SK-N-SH (cell line): ENCODE data around the gene TUT7. TPM values are rescaled to one million over a fixed set of nuclear protein-coding genes. Genes with fewer than 3 reads are reported as not detected.

Source experiments
- CTCF ChIA-PET: fragments of 300-600, 350-600 bp; formaldehyde crosslinking; extraction: SDS; loops from one replicate; lab custom pipeline; 2021; lab: Yijun Ruan, JAX
- POLR2A ChIA-PET: fragments of 350-600 bp; sonication (Branson Sonifier 250); formaldehyde crosslinking; extraction: SDS; loops from one replicate; lab custom pipeline; 2020; ENCODE audit warnings: antibody characterized with exemption, inconsistent platforms; lab: Yijun Ruan, JAX
- DNase-seq: peaks from one replicate; pipeline ENCODE4 v3.0.0; 2012
- H2AFZ ChIP-seq: fragments of 200-600 bp; sonication (generic); 2 replicates; pipeline ENCODE4 v1.8.1; 2016; ENCODE audit warnings: antibody characterized with exemption, mild to moderate bottlenecking, low read depth
- H3F3A ChIP-seq: fragments of 200-600 bp; sonication (generic); replicated peaks from 2 replicates; pipeline ENCODE3; 2016; ENCODE audit warnings: antibody characterized with exemption, mild to moderate bottlenecking; ENCODE audit not compliant: insufficient read depth
- H3K27ac ChIP-seq, 2 experiments: fragments of 200-500 bp in 1 of 2; fragments of 200-600 bp in 1 of 2; sonication (Bioruptor generic) in 1 of 2; sonication (generic), shearing (Covaris generic) in 1 of 2; 2 replicates each; pipeline versions ENCODE4 v1.5.1 to v1.6.1; 2014 to 2016; ENCODE audit warnings: low read depth in 2 of 2, inconsistent platforms in 1 of 2, low read length in 1 of 2, mild to moderate bottlenecking in 1 of 2, mixed read lengths in 1 of 2
- H3K27me3 ChIP-seq: fragments of 200-600 bp; sonication (generic), shearing (Covaris generic); 2 replicates; pipeline ENCODE4 v1.6.1; 2016; ENCODE audit warnings: mixed run types; ENCODE audit not compliant: insufficient read depth
- H3K36me3 ChIP-seq, 2 experiments: fragments of 200-500 bp in 1 of 2; fragments of 200-600 bp in 1 of 2; sonication (Bioruptor generic) in 1 of 2; sonication (generic) in 1 of 2; replicated peaks in 1 of 2; 2 replicates each; pipeline versions ENCODE3 to v1.5.1; 2014 to 2016; ENCODE audit warnings: low read length in 1 of 2, mild to moderate bottlenecking in 1 of 2; ENCODE audit not compliant: insufficient read depth in 2 of 2, control insufficient read depth in 1 of 2
- H3K4me1 ChIP-seq, 2 experiments: fragments of 200-500 bp in 1 of 2; fragments of 200-600 bp in 1 of 2; sonication (Bioruptor generic) in 1 of 2; sonication (generic), shearing (Covaris generic) in 1 of 2; 2 replicates each; pipeline versions ENCODE4 v1.5.1 to v1.6.1; 2014 to 2016; ENCODE audit warnings: low read depth in 1 of 2, low read length in 1 of 2, mixed run types in 1 of 2; ENCODE audit not compliant: insufficient read depth in 2 of 2, control insufficient read depth in 1 of 2
- H3K4me2 ChIP-seq: fragments of 200-600 bp; sonication (generic), shearing (Covaris generic); 2 replicates; pipeline ENCODE4 v1.6.1; 2017; ENCODE audit warnings: mixed run types
- H3K4me3 ChIP-seq, 2 experiments: fragments of 200-500 bp in 1 of 2; fragments of 200-600 bp in 1 of 2; sonication (Bioruptor generic) in 1 of 2; sonication (generic), shearing (Covaris generic) in 1 of 2; 2 replicates each; pipeline versions ENCODE4 v1.5.1 to v1.8.1; 2014 to 2016; ENCODE audit warnings: low read depth in 2 of 2, inconsistent platforms in 1 of 2, low read length in 1 of 2, mild to moderate bottlenecking in 1 of 2, mixed read lengths in 1 of 2, moderate library complexity in 1 of 2
- H3K79me2 ChIP-seq: fragments of 200-600 bp; sonication (generic); 2 replicates; pipeline ENCODE4 v1.8.1; 2017; ENCODE audit warnings: mild to moderate bottlenecking; ENCODE audit not compliant: insufficient read depth
- H3K9ac ChIP-seq: fragments of 200-600 bp; sonication (generic); 2 replicates; pipeline ENCODE4 v1.6.1; 2017; ENCODE audit warnings: mixed run types
- H3K9me2 ChIP-seq: fragments of 200-600 bp; sonication (generic); 2 replicates; pipeline ENCODE4 v1.6.1; 2017; ENCODE audit warnings: mixed run types
- H3K9me3 ChIP-seq: fragments of 200-600 bp; sonication (generic); 2 replicates; pipeline ENCODE4 v1.6.1; 2017; ENCODE audit warnings: mixed run types, mild to moderate bottlenecking, moderate library complexity
- H4K20me1 ChIP-seq: fragments of 200-600 bp; sonication (generic); 2 replicates; pipeline ENCODE4 v1.6.1; 2017; ENCODE audit warnings: mild to moderate bottlenecking, mixed run types; ENCODE audit not compliant: insufficient read depth
- CHD2 ChIP-seq: fragments of 150-350 bp; IDR thresholded peaks from 2 replicates; pipeline ENCODE4 v1.6.1; 2018; ENCODE audit warnings: low read length; ENCODE audit not compliant: partially characterized antibody
- FOSL2 ChIP-seq: IDR thresholded peaks from 2 replicates; pipeline ENCODE4 v1.4.0; 2012; ENCODE audit warnings: low read depth, mild to moderate bottlenecking, moderate library complexity, borderline replicate concordance
- FOXM1 ChIP-seq: IDR thresholded peaks from 2 replicates; pipeline ENCODE4 v1.4.0; 2012; ENCODE audit warnings: low read depth, mild to moderate bottlenecking
- IRF3 ChIP-seq: fragments of 150-350 bp; IDR thresholded peaks from 2 replicates; pipeline ENCODE4 v1.6.1; 2016; ENCODE audit warnings: mild to moderate bottlenecking, low read depth, low read length
- JUND ChIP-seq: IDR thresholded peaks from 2 replicates; pipeline ENCODE4 v1.4.0; 2012
- MAX ChIP-seq: IDR thresholded peaks from 2 replicates; pipeline ENCODE4 v1.4.0; 2012; ENCODE audit warnings: low read depth
- MXI1 ChIP-seq: IDR thresholded peaks from 2 replicates; pipeline ENCODE4 v1.6.1; 2012; ENCODE audit warnings: mild to moderate bottlenecking, low read depth, low read length, improper control_type of control experiment
- NRF1 ChIP-seq: IDR thresholded peaks from 2 replicates; pipeline ENCODE4 v1.6.1; 2012; ENCODE audit warnings: low read depth, mild to moderate bottlenecking, low read length
- POLR2AphosphoS5 ChIP-seq: IDR thresholded peaks from 2 replicates; pipeline ENCODE4 v1.6.1; 2012; ENCODE audit warnings: low read depth, low read length
- RCOR1 ChIP-seq: fragments of 150-350 bp; IDR thresholded peaks from 2 replicates; pipeline ENCODE4 v1.6.1; 2017; ENCODE audit warnings: antibody characterized with exemption, low read length
- REST ChIP-seq: IDR thresholded peaks from 2 replicates; pipeline ENCODE4 v1.6.1; 2012; ENCODE audit warnings: mild to moderate bottlenecking, low read depth, low read length, moderate library complexity
- RXRA ChIP-seq: IDR thresholded peaks from 2 replicates; pipeline ENCODE4 v1.4.0; 2012; ENCODE audit warnings: low read depth, mild to moderate bottlenecking, borderline replicate concordance
- TAF1 ChIP-seq: IDR thresholded peaks from 2 replicates; pipeline ENCODE4 v1.6.1; 2012; ENCODE audit warnings: low read depth, mild to moderate bottlenecking, low read length, moderate library complexity, borderline replicate concordance
- TEAD4 ChIP-seq: IDR thresholded peaks from 2 replicates; pipeline ENCODE4 v1.4.0; 2012; ENCODE audit warnings: mild to moderate bottlenecking, borderline replicate concordance; ENCODE audit not compliant: insufficient read depth
- USF2 ChIP-seq: fragments of 150-350 bp; IDR thresholded peaks from 2 replicates; pipeline ENCODE4 v1.6.1; 2017; ENCODE audit warnings: antibody characterized with exemption, low read length, low read depth, borderline replicate concordance
- YY1 ChIP-seq: IDR thresholded peaks from 2 replicates; pipeline ENCODE4 v1.4.0; 2012; ENCODE audit warnings: low read depth, mild to moderate bottlenecking
- ZBTB33 ChIP-seq: IDR thresholded peaks from 2 replicates; pipeline ENCODE4 v1.4.0; 2012; ENCODE audit warnings: low read depth, borderline replicate concordance
- WGBS: methylation state at CpG from one replicate; pipeline ENCODE4 v1.1.6; 2017; ENCODE audit warnings: low lambda C conversion rate; 5-methylcytosine and 5-hydroxymethylcytosine counted together
- polyA plus RNA-seq, 3 experiments: library from polyadenylated mRNA; depleted of rRNA; stranded (reverse); fragments of >200 nt; gene quantifications; 2 replicates each; pipeline ENCODE4 v1.2.3, GENCODE V29; 2012

Gene TUT7
- polyA plus RNA-seq, 1 of the 3 experiments (the other 2 are of a cell fraction) = 6.7 TPM

- Histone ChIP-seq H3K27ac (no peak overlapping the region), H3K4me3 (no peak overlapping the region), H2AFZ (no peak overlapping the region), H3K36me3 (no peaks in the 10 kb centered on the region), H3K9me3 (no peaks in the 10 kb centered on the region), H3K9ac (no peak overlapping the region), H3K9me2 (no peaks in the 10 kb centered on the region), H3K4me1 (peaks cover 0 to 2% of the 10 kb centered on the region in 2 experiments; a peak in 1 of 4 replicates), H3F3A (no peaks in the 10 kb centered on the region), H3K79me2 (no peaks in the 10 kb centered on the region), H4K20me1 (no peaks in the 10 kb centered on the region), H3K4me2 (no peak overlapping the region), H3K27me3 (no peaks in the 10 kb centered on the region)
- TF ChIP-seq NRF1 = no peak
- no peak for TF ChIP-seq USF2
- TF ChIP-seq YY1 = no peak
- TF ChIP-seq MAX = no peak
- no peak for TF ChIP-seq RCOR1
- no peak for TF ChIP-seq MXI1
- TF ChIP-seq FOXM1 = no peak
- no peak for TF ChIP-seq POLR2AphosphoS5
- TF ChIP-seq RXRA = no peak
- no peak for TF ChIP-seq JUND
- TF ChIP-seq CHD2 = no peak
- no peak for TF ChIP-seq REST
- ChIA-PET CTCF (no interaction called here), POLR2A (no interaction called here)
- DNase-seq = no peak
- WGBS = 45% methylated on average over 1 of the region's 1 CpG
These were observed 101.3 kb downstream of the TUT7 start for GRCh38 chr9:86252870-86253269.

- H3K79me2 ChIP-seq = no peaks in the 10 kb centered on the region
- DNase-seq = no peak
- no peaks in the 10 kb centered on the region for H3F3A ChIP-seq
- no peak overlapping the region for H3K4me3 ChIP-seq
- H3K27me3 ChIP-seq = no peaks in the 10 kb centered on the region
- no peak overlapping the region for H2AFZ ChIP-seq
- no peak overlapping the region for H3K4me2 ChIP-seq
- POLR2A ChIA-PET = no interaction called here
- no peaks in the 10 kb centered on the region for H3K36me3 ChIP-seq
- no peaks in the 10 kb centered on the region for H3K9me3 ChIP-seq
- no peaks in the 10 kb centered on the region for H4K20me1 ChIP-seq
- H3K9me2 ChIP-seq = no peaks in the 10 kb centered on the region
- no peak overlapping the region for H3K27ac ChIP-seq
- CTCF ChIA-PET = interaction anchor here (0.5 to 0.8 kb wide), 2 partner anchors 11 to 277 kb away, joined by 3 read pairs; no protein-coding TSS in a partner anchor
- no peak overlapping the region for H3K9ac ChIP-seq
- no peaks in the 10 kb centered on the region for H3K4me1 ChIP-seq
- no peak for TF ChIP-seq FOSL2
- no peak for TF ChIP-seq JUND
- TF ChIP-seq RXRA = no peak
- TF ChIP-seq CHD2 = no peak
- TF ChIP-seq POLR2AphosphoS5 = no peak
- TF ChIP-seq MAX = no peak
- TF ChIP-seq RCOR1 = no peak
- no peak for TF ChIP-seq USF2
- TF ChIP-seq ZBTB33 = no peak
- no peak for TF ChIP-seq TEAD4
- TF ChIP-seq TAF1 = no peak
- no peak for TF ChIP-seq IRF3
- no peak for TF ChIP-seq MXI1
These were observed 104.1 kb downstream of the TUT7 start for GRCh38 chr9:86250123-86250522.
